Activated CD8-positive, alpha-beta T cell treated with anti-CD3 and anti-CD28 coated beads for 36 hours (primary cell): Measurements from ENCODE around the gene CFAP100. TPM values are rescaled to one million over a fixed set of nuclear protein-coding genes. Genes with fewer than 3 reads are reported as not detected.

Experiments used
- ATAC-seq: fragments of 200-7000 bp; cut with Tn5 transposase; one replicate; pipeline ENCODE4 v1.10.0; 2021; ENCODE audit warnings: mild to moderate bottlenecking, moderate library complexity
- CTCF ChIA-PET: fragments of 350-600 bp; sonication (Branson Sonifier 250); formaldehyde crosslinking; loops from one replicate; lab custom pipeline; 2021; ENCODE audit warnings: antibody characterized with exemption; lab: Charles Lee
- POLR2A ChIA-PET: fragments of 350-600 bp; sonication (Branson Sonifier 250); formaldehyde crosslinking; loops from one replicate; lab custom pipeline; 2021; ENCODE audit warnings: antibody characterized with exemption; lab: Charles Lee
- DNase-seq: peaks from one replicate; pipeline ENCODE4 v3.0.0-alpha.2; 2020
- H3K27ac Mint-ChIP-seq: one replicate; pipeline ENCODE4 v1.8.0; 2021; ENCODE audit warnings: mild to moderate bottlenecking, mixed read lengths
- H3K27me3 Mint-ChIP-seq: one replicate; pipeline ENCODE4 v1.8.0; 2021; ENCODE audit warnings: mixed read lengths
- H3K36me3 Mint-ChIP-seq: one replicate; pipeline ENCODE4 v1.8.0; 2021; ENCODE audit warnings: low read depth, mixed read lengths
- H3K4me1 Mint-ChIP-seq: one replicate; pipeline ENCODE4 v1.8.0; 2021; ENCODE audit warnings: low read depth, mixed read lengths
- H3K4me3 Mint-ChIP-seq: one replicate; pipeline ENCODE4 v1.8.0; 2021; ENCODE audit warnings: mild to moderate bottlenecking, moderate library complexity, mixed read lengths
- H3K9me3 Mint-ChIP-seq: one replicate; pipeline ENCODE4 v1.8.0; 2021; ENCODE audit warnings: mixed read lengths
- intact Hi-C: fragments of 100-400 bp; cut with micrococcal nuclease; formaldehyde crosslinking; loops from one replicate; pipeline ENCODE4 v1.10.0; 2022
- total RNA-seq, 2 experiments: library from RNA; stranded (reverse); gene quantifications; one replicate each; pipeline ENCODE4 v1.2.3, GENCODE V29; 2021
- TF ChIP-seq, protein P1 (sequence below): fragments of 200-600 bp; IDR thresholded peaks from one replicate; pipeline ENCODE4 v1.8.0; 2022; ENCODE audit warnings: antibody characterized with exemption, mild to moderate bottlenecking

Gene CFAP100
- total RNA-seq, 2 experiments from 2014 or later, result not detected

DNA sequence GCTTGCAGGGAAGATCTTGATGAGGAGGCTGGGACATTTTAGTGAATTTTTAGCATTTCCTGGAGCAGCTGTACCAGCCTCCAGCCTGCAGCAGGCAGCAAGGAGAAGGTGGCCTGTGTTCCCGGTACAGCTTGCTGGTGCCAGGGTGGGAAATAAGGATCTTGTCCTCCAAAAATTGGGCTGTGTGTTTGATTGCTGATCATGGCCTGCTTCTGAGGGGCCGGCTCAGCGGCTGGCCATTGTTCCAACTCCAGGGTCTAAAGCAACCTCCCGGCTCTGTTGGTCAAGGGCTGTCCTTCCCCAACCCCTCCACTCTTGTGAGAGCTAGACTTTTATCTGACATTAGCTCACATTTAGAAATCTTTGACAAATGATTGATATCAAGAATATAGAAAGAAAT, 5.0 kb downstream of the CFAP100 start:
- TF ChIP-seq, protein P1, sequence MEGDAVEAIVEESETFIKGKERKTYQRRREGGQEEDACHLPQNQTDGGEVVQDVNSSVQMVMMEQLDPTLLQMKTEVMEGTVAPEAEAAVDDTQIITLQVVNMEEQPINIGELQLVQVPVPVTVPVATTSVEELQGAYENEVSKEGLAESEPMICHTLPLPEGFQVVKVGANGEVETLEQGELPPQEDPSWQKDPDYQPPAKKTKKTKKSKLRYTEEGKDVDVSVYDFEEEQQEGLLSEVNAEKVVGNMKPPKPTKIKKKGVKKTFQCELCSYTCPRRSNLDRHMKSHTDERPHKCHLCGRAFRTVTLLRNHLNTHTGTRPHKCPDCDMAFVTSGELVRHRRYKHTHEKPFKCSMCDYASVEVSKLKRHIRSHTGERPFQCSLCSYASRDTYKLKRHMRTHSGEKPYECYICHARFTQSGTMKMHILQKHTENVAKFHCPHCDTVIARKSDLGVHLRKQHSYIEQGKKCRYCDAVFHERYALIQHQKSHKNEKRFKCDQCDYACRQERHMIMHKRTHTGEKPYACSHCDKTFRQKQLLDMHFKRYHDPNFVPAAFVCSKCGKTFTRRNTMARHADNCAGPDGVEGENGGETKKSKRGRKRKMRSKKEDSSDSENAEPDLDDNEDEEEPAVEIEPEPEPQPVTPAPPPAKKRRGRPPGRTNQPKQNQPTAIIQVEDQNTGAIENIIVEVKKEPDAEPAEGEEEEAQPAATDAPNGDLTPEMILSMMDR, result no peak
- H3K4me1 Mint-ChIP-seq, result no peaks in the 10 kb centered on the region
- intact Hi-C loops, result no loop called here
- no peak overlapping the region for H3K27ac Mint-ChIP-seq
- ChIA-PET CTCF (no interaction called here), POLR2A (no interaction called here)
- peaks cover 5% of the 10 kb centered on the region for H3K27me3 Mint-ChIP-seq
- DNase-seq (no peak), ATAC-seq (no peak)
- H3K36me3 Mint-ChIP-seq, result no peaks in the 10 kb centered on the region
- H3K9me3 Mint-ChIP-seq, result no peaks in the 10 kb centered on the region
- no peak overlapping the region for H3K4me3 Mint-ChIP-seq

DNA sequence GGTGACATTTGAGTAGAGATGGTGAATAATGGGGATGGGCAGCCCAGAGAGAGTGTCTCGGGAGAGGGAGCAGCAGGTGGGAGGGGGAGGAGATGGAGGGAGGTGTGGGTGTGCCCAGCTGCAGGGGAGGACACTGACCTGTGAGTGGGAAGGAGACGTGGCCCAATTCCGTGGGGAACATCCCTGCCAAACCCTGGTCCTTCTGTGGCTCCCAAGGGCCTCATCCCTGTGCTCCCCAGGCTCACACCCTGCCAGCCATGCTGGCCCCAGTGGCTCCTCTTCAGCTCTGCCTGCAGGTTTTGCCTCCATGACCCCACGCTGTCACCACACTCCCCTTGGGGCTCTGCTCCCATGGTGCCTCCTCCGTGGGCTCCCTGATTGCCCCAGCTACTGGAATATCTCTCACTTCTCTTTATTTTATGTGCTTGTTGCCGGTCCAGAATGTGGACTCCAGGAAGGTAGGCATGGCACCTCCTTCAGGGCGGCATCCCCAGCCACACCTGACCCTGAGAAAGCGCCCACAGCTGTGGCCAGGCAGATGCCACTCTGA, 7.0 kb downstream of the CFAP100 start:
- Mint-ChIP-seq H3K4me3 (no peak overlapping the region), H3K27me3 (peaks cover 2% of the 10 kb centered on the region), H3K36me3 (no peaks in the 10 kb centered on the region), H3K9me3 (no peaks in the 10 kb centered on the region), H3K27ac (no peak overlapping the region), H3K4me1 (no peaks in the 10 kb centered on the region)
- POLR2A ChIA-PET, result no interaction called here
- intact Hi-C loops, result no loop called here
- TF ChIP-seq, protein P1, result no peak
- no peak for DNase-seq
- ATAC-seq, result no peak
- CTCF ChIA-PET, result no interaction called here

DNA sequence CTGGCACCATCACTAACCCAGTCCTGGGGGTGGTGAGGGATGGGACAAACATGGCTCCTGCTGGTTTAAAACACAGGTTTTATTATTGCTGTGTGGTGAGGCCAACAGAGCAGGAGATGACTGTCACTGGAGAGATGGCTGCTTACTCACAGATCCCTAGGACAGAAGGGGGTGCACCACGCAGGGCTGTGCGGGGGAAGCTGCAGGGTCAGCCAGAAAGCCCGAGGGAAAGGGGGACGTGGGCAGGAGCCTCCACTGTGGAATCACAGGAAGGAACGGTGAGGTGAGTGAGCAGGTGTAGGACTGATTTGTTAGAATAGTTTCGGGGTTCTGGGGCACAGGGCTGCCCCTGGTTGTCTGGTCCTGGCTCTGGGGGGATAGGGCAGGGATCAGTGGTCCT, 7.5 kb downstream of the CFAP100 start:
- Mint-ChIP-seq H3K27ac (no peak overlapping the region), H3K4me3 (no peak overlapping the region), H3K9me3 (no peaks in the 10 kb centered on the region), H3K36me3 (no peaks in the 10 kb centered on the region), H3K27me3 (peaks cover 2% of the 10 kb centered on the region), H3K4me1 (no peaks in the 10 kb centered on the region)
- intact Hi-C loops, result no loop called here
- DNase-seq (no peak), ATAC-seq (no peak)
- TF ChIP-seq, protein P1, result no peak
- POLR2A ChIA-PET, result no interaction called here
- CTCF ChIA-PET, result no interaction called here

DNA sequence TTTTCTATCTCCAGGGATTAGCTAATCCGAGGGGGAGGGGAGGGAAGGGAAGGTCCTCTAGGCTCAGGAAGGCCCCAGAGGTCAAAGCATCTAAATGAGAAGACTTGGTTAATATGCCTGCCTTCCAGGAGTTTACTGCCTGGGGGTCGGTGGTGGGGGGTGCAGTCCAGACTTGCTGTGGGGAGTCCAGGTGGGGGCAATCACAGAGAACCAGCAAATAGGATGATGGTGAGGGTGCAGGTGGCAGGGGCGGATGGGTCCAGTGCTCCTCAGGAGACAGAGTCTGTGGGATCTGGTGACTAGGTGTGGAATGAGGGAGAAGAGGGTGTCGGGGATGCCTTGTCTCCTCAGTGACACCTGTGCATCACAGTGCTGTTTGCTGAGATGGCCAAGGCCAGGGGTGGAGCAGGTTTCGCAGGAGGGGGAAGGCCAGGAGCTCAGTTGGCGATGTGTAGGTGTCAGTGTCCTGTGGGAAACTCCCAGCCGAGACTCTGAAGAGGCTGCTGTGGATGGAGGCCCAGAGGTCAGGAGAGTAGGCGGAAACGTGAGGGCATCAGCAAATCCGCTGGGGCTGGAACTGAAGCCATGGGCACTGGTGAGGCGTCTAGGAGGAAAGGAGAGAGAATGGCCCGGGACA, 8.1 kb downstream of the CFAP100 start:
- Mint-ChIP-seq H3K4me3 (no peak overlapping the region), H3K27me3 (peaks cover 2% of the 10 kb centered on the region), H3K9me3 (no peaks in the 10 kb centered on the region), H3K27ac (no peak overlapping the region), H3K36me3 (no peaks in the 10 kb centered on the region), H3K4me1 (no peaks in the 10 kb centered on the region)
- TF ChIP-seq, protein P1, result no peak
- ChIA-PET CTCF (no interaction called here), POLR2A (no interaction called here)
- ATAC-seq (no peak), DNase-seq (no peak)
- intact Hi-C loops, result no loop called here

DNA sequence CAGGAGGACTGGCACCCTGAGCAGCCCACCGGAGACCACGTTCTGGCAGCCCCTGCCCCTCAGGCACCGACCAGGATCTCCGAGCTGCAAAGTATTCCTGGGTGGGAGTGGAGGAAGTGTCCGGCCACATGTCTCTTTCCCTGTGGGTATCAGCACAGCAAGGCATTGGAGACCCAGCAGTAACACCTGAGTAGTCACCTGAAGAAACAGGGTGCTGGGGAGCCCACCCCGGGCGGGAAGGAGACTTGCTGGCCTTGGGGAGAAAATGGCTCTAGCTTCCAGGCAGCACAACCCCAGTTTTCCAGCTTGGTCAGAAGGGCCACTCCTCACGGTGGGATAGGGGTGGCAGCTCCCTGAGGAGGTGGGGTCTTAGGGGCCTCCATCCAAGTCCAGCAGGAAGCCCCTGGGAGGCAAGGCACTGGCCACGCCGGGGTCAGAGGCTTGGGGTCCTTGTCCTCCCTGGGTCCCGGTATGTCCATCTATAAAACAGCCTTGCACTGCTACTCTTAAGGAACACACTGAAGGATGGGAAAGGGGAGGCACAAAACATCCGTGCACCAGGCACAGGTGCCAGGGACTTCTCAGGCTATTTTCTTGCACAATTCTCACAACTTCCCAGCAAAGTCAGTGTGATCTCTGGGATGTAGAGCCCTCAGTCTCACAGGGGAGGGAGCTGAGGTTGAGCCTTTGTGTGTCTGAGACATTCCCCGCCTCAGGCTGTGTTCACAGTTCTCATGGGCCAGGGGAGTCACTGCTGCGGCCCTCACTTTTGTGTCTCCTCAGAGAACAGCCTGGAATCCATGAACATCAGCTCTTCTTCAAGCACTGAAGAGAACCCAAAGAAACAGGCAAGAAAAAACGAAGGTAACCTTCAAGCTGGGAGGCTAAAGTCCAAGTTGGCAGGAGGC, 11.9 kb downstream of the CFAP100 start:
- ChIA-PET POLR2A (interaction anchor here (1.5 kb wide), 2 partner anchors 11 to 30 kb away, joined by 3 to 4 read pairs; no protein-coding TSS in a partner anchor), CTCF (no interaction called here)
- no peaks in the 10 kb centered on the region for H3K36me3 Mint-ChIP-seq
- DNase-seq (no peak), ATAC-seq (no peak)
- no peaks in the 10 kb centered on the region for H3K4me1 Mint-ChIP-seq
- TF ChIP-seq, protein P1, result no peak
- H3K9me3 Mint-ChIP-seq, result no peaks in the 10 kb centered on the region
- H3K27ac Mint-ChIP-seq, result no peak overlapping the region
- no peak overlapping the region for H3K4me3 Mint-ChIP-seq
- intact Hi-C loops, result no loop called here
- H3K27me3 Mint-ChIP-seq, result peaks cover 13% of the 10 kb centered on the region
